RWPE2 (cell line): ENCODE data around the gene STUB1.

Source experiments
- ATAC-seq: fragments of 200-7000 bp; cut with Tn5 transposase; 3 replicates; pipeline ENCODE4 v1.9.1; 2021; ENCODE audit warnings: low read depth
- DNase-seq: peaks from one replicate; pipeline ENCODE4 v3.0.0-alpha.2; 2020; ENCODE audit warnings: low spot score
- H3K27ac ChIP-seq: fragments of 450-650 bp; 2 replicates; pipeline ENCODE4 v1.5.1; 2017; ENCODE audit warnings: mild to moderate bottlenecking; ENCODE audit not compliant: poor library complexity, severe bottlenecking
- H3K27me3 ChIP-seq: fragments of 250-450 bp; sonication (Bioruptor Pico); 2 replicates; pipeline ENCODE4 v1.5.1; 2021; ENCODE audit warnings: mild to moderate bottlenecking, moderate library complexity; ENCODE audit not compliant: insufficient read depth, poor library complexity, severe bottlenecking
- H3K36me3 ChIP-seq: fragments of 250-450 bp; sonication (Bioruptor Pico); 2 replicates; pipeline ENCODE4 v1.5.1; 2020; ENCODE audit warnings: low read depth, mild to moderate bottlenecking, moderate library complexity
- H3K4me1 ChIP-seq: fragments of 250-450 bp; sonication (Bioruptor Pico); 2 replicates; pipeline ENCODE4 v1.5.1; 2021; ENCODE audit warnings: mild to moderate bottlenecking, moderate library complexity; ENCODE audit not compliant: insufficient read depth, poor library complexity, severe bottlenecking
- H3K4me3 ChIP-seq: fragments of 250-450 bp; sonication (Bioruptor Pico); 2 replicates; pipeline ENCODE4 v1.5.1; 2021; ENCODE audit warnings: mild to moderate bottlenecking, moderate library complexity; ENCODE audit not compliant: severe bottlenecking
- H3K9me3 ChIP-seq: fragments of 250-450 bp; sonication (Bioruptor Pico); 2 replicates; pipeline ENCODE4 v1.5.1; 2021; ENCODE audit warnings: mild to moderate bottlenecking, moderate library complexity; ENCODE audit not compliant: severe bottlenecking
- TF ChIP-seq, protein P1 (sequence below): fragments of 450-650 bp; IDR thresholded peaks from one replicate; pipeline ENCODE4 v1.5.1; 2017; ENCODE audit warnings: mild to moderate bottlenecking, moderate library complexity; ENCODE audit not compliant: poor library complexity, severe bottlenecking

Gene STUB1

DNA sequence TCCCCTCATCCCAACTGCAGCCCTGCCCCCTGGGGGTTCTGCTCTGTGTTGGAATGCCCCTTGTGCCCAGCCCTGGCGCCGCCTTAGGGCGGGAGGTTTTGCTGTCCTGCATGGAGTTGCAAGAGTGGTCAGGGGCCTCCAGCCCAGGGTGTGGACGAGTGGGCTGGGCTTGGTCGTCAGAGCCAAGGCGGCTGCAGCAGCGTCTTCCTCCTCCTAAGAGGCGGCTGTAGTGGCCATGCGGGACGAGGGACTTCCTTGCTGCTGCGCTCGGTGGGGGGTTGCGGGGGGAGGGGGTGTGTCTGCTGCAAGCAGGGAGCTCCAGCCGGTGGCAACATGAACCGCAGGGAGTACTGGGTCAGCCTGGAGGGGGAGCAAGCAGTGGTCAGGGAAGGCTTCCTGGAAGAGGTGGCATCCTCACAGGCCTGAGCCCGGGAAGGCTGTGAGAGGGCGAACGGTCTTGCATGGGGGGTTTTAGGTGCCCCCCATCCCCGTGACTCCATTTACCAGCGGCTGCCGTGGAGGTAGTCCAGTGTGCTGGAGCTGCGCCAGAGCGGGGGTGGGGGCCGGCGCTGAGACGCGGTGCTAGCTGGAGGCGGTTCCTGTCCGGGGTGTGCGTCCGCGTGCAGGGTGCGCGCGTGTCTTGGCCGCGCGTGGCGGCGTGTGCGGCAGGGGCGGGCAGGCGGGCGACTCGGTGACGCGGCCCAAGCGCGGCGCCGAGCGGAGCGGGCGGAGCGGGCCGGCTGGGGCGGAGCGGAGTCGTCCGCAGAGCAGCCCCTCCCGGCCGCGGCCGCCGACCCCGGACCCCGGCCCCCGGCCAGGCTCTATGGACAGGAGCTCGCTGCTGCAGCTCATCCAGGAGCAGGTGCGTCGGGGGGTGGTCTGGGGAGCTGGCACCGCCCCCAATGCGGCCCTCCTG lies 5.0 kb upstream of the STUB1 start, which contains the start of gene RHBDL1:
Gene RHBDL1, plus strand, starts transcription at position 704 of the 916 bp plus-strand sequence. Its CDS starts 120 bp downstream, at position 824.
- H3K27me3 ChIP-seq = no peaks in the 10 kb centered on the region
- H3K9me3 ChIP-seq = no peaks in the 10 kb centered on the region
- TF ChIP-seq, protein P1, sequence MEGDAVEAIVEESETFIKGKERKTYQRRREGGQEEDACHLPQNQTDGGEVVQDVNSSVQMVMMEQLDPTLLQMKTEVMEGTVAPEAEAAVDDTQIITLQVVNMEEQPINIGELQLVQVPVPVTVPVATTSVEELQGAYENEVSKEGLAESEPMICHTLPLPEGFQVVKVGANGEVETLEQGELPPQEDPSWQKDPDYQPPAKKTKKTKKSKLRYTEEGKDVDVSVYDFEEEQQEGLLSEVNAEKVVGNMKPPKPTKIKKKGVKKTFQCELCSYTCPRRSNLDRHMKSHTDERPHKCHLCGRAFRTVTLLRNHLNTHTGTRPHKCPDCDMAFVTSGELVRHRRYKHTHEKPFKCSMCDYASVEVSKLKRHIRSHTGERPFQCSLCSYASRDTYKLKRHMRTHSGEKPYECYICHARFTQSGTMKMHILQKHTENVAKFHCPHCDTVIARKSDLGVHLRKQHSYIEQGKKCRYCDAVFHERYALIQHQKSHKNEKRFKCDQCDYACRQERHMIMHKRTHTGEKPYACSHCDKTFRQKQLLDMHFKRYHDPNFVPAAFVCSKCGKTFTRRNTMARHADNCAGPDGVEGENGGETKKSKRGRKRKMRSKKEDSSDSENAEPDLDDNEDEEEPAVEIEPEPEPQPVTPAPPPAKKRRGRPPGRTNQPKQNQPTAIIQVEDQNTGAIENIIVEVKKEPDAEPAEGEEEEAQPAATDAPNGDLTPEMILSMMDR = no peak
- peaks cover 13% of the 10 kb centered on the region for H3K4me1 ChIP-seq
- no peak for ATAC-seq
- H3K36me3 ChIP-seq = peaks cover 37% of the 10 kb centered on the region
- no peak within 1 kb of the TSS for H3K4me3 ChIP-seq
- H3K27ac ChIP-seq = peak within 1 kb of the TSS; percentile 72
- DNase-seq = no peak

DNA sequence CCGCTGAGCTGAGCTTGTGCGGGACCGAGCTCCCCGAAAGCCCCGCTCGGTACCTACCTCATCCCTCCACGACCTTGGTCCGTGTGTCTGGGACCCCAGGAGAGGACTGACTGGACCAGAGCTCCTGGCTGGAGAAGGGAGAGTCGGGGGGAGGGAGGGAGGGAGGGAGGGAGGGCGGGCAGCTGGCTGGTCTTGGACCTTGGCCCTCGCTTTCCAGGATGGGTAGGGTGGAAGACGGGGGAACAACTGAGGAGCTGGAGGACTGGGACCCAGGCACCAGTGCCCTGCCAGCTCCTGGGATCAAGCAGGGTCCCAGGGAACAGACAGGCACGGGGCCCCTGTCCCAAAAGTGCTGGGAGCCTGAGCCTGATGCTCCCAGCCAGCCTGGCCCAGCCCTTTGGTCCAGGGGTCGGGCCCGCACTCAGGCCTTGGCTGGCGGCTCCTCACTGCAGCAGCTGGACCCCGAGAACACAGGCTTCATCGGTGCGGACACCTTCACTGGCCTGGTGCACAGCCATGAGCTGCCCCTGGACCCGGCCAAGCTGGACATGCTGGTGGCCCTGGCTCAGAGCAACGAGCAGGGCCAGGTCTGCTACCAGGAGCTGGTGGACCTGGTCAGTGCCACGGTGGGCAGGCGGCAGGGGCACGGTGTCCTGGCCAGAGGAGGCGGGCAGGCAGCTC lies 4.2 kb upstream of the STUB1 start:
- peak overlapping the region; percentile 72 for H3K27ac ChIP-seq
- no peaks in the 10 kb centered on the region for H3K27me3 ChIP-seq
- H3K4me3 ChIP-seq = no peak overlapping the region
- DNase-seq = no peak
- no peak for ATAC-seq
- peaks cover 29% of the 10 kb centered on the region for H3K36me3 ChIP-seq
- H3K4me1 ChIP-seq = peaks cover 13% of the 10 kb centered on the region
- H3K9me3 ChIP-seq = no peaks in the 10 kb centered on the region
- TF ChIP-seq, protein P1 = no peak

DNA sequence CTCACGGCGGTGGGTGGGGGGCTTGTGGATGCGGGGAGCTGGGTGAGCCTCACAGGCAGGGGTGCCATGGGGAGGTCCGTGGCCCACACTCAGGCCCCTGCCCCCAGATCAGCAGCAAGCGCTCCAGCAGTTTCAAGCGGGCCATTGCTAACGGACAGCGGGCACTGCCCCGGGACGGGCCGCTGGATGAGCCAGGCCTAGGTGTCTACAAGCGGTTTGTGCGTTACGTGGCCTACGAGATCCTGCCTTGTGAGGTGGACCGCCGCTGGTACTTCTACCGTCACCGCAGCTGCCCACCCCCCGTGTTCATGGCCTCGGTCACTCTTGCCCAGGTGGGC lies 3.7 kb upstream of the STUB1 start:
- ATAC-seq (no peak), DNase-seq (no peak)
- Histone ChIP-seq H3K4me1 (peaks cover 15% of the 10 kb centered on the region), H3K36me3 (peaks cover 29% of the 10 kb centered on the region), H3K9me3 (no peaks in the 10 kb centered on the region), H3K27me3 (no peaks in the 10 kb centered on the region), H3K4me3 (no peak overlapping the region), H3K27ac (peak overlapping the region; percentile 72)
- TF ChIP-seq, protein P1 = no peak

DNA sequence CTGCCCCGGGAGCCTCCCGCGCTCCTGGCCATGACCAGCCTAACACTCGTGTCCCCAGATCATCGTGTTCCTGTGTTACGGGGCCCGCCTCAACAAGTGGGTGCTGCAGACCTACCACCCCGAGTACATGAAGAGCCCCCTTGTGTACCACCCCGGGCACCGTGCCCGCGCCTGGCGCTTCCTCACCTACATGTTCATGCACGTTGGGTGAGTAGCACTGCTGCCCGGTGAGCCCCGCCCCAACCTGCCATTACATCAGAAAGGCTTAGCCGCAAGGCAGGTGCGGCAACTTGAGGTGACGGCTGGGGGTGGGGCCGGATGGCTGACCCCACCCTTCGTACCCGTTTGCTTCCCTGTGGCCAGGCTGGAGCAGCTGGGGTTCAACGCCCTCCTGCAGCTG lies 3.3 kb upstream of the STUB1 start:
- peaks cover 19% of the 10 kb centered on the region for H3K4me1 ChIP-seq
- DNase-seq (peak; percentile 97), ATAC-seq (peak; percentile 44)
- TF ChIP-seq, protein P1 = no peak
- peaks cover 31% of the 10 kb centered on the region for H3K36me3 ChIP-seq
- H3K27me3 ChIP-seq = no peaks in the 10 kb centered on the region
- H3K27ac ChIP-seq = peak overlapping the region; percentile 72
- no peaks in the 10 kb centered on the region for H3K9me3 ChIP-seq
- peak overlapping the region; percentile 26 for H3K4me3 ChIP-seq
